ENCODE data around the gene HLA-A. TPM values are rescaled to one million over a fixed set of nuclear protein-coding genes. Genes with fewer than 3 reads are reported as not detected.

Gene HLA-A
- total RNA-seq, 1 experiment from 2014 or later = 251 TPM

DNA sequence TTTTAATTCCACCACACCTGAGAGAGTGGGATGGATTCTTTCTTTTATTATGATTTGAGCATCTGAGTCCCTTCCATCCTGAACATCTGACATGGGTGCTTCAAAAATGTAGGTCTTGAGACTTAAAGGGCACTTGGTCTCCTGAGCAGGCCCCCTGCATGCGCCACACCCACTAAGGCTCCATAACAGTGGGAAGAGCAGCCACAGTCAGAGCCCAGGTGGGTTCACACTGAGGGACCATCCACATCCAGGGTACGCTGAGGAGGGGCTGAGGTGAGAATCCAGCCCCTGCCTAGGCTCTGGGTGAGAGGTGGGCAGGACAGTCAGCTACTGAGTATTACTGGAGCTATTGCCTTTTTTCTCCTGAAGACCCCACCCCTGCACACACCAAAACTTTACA, 42.7 kb downstream of the HLA-A start:
- no peak for DNase-seq (ENCODE audit: low read depth, low spot score)
- no peaks in the 10 kb centered on the region for H3K9me3 ChIP-seq (ENCODE audit: control insufficient read depth in 1 of 2, insufficient read depth in 1 of 2, low read depth in 1 of 2, low read length in 2 of 2)
- TF ChIP-seq ELF1 (IDR thresholded peaks at IDR 0.05; ENCODE audit: borderline replicate concordance, low read depth) (no peak), TCF7L2 (IDR thresholded peaks at IDR 0.05; ENCODE audit: borderline replicate concordance, extremely low read depth, insufficient read depth, insufficient read length) (no peak), CBX3 (IDR thresholded peaks at IDR 0.05; ENCODE audit: low read depth) (no peak), SP1 (IDR thresholded peaks at IDR 0.05; ENCODE audit: low read depth) (no peak), SRF (IDR thresholded peaks at IDR 0.05; ENCODE audit: low read depth) (no peak)
- no TSS peak for BruUV-seq (replicated peaks)
- H4K20me1 ChIP-seq (ENCODE audit: insufficient read depth) = no peaks in the 10 kb centered on the region
- H3K27me3 ChIP-seq (ENCODE audit: insufficient read depth, low read length) = no peaks in the 10 kb centered on the region
- intact Hi-C loops (cut with micrococcal nuclease) = no loop called here
- no peaks in the 10 kb centered on the region for H3K9me2 ChIP-seq (ENCODE audit: insufficient read depth)
- no peak for ATAC-seq
- H3K36me3 ChIP-seq (ENCODE audit: control insufficient read depth in 1 of 2, insufficient read depth in 2 of 2, low read length in 2 of 2) = no peaks in the 10 kb centered on the region
- H3K4me1 ChIP-seq (ENCODE audit: control insufficient read depth in 1 of 2, insufficient read depth in 2 of 2, low read length in 2 of 2) = peaks cover 0 to 8% of the 10 kb centered on the region in 2 experiments; a peak in 2 of 4 replicates
- POLR2A ChIA-PET = no interaction called here
- no peak overlapping the region for H3K4me2 ChIP-seq (ENCODE audit: low read length)
- no peak overlapping the region for H3K4me3 ChIP-seq (replicated peaks in 1 of 2; ENCODE audit: low read depth in 1 of 2, low read length in 2 of 2)
- RAD21 ChIA-PET (ENCODE audit: low non-redundant PET in 1 of 2, low total read pairs in 2 of 2, uncharacterized antibody in 2 of 2, unreplicated experiment in 2 of 2) = no interaction called here
- H3K79me2 ChIP-seq (ENCODE audit: insufficient read depth, low read length) = no peaks in the 10 kb centered on the region
- no peak overlapping the region for H3K27ac ChIP-seq (ENCODE audit: low read depth, low read length)
- H2AFZ ChIP-seq (ENCODE audit: low read depth, low read length, poor library complexity, severe bottlenecking) = no peak overlapping the region
- CTCF ChIA-PET = no interaction called here
- no peak overlapping the region for H3K9ac ChIP-seq (ENCODE audit: low read length)

DNA sequence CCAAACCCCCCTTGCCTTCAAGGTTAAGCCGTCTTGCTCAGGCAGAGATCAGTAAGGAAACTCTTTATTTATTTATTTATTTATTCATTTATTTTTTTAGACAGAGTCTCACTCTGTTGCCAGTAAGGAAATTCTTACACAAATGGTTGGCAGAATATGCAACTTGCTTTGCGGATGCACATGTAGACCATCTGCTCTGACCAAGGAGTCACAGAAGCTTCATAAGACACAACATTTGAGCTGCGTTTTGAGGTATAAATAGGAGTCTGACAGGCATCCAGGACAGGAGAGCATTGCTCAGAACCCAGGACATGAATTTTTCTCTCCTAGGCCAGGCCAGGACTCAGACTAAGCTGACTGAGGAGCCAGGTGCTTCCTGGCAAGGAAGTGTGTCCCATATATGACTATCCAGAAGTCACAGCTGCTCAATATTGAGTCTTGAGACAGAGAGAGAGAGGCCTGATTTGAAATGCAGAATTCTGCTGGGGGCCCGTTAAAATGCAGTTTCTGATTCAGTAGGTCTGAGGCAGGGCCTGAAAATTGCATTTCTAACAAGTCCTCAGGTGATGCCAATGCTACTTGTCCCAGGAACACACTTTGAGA, 43.9 kb downstream of the HLA-A start:
- H3K9me3 ChIP-seq (ENCODE audit: control insufficient read depth in 1 of 2, insufficient read depth in 1 of 2, low read depth in 1 of 2, low read length in 2 of 2) = no peaks in the 10 kb centered on the region
- no peak overlapping the region for H3K9ac ChIP-seq (ENCODE audit: low read length)
- H3K27me3 ChIP-seq (ENCODE audit: insufficient read depth, low read length) = no peaks in the 10 kb centered on the region
- no peaks in the 10 kb centered on the region for H4K20me1 ChIP-seq (ENCODE audit: insufficient read depth)
- H3K4me1 ChIP-seq (ENCODE audit: control insufficient read depth in 1 of 2, insufficient read depth in 2 of 2, low read length in 2 of 2) = peaks cover 0 to 8% of the 10 kb centered on the region in 2 experiments; a peak in 2 of 4 replicates
- H3K4me2 ChIP-seq (ENCODE audit: low read length) = no peak overlapping the region
- no peaks in the 10 kb centered on the region for H3K9me2 ChIP-seq (ENCODE audit: insufficient read depth)
- ChIA-PET RAD21 (ENCODE audit: low non-redundant PET in 1 of 2, low total read pairs in 2 of 2, uncharacterized antibody in 2 of 2, unreplicated experiment in 2 of 2) (no interaction called here), CTCF (no interaction called here), POLR2A (interaction anchor here (1.1 kb wide), 1 partner anchor 10 kb away, joined by 5 read pairs; no protein-coding TSS in a partner anchor)
- no peak overlapping the region for H3K4me3 ChIP-seq (replicated peaks in 1 of 2; ENCODE audit: low read depth in 1 of 2, low read length in 2 of 2)
- H2AFZ ChIP-seq (ENCODE audit: low read depth, low read length, poor library complexity, severe bottlenecking) = no peak overlapping the region
- no peaks in the 10 kb centered on the region for H3K36me3 ChIP-seq (ENCODE audit: control insufficient read depth in 1 of 2, insufficient read depth in 2 of 2, low read length in 2 of 2)
- TF ChIP-seq, protein P1, sequence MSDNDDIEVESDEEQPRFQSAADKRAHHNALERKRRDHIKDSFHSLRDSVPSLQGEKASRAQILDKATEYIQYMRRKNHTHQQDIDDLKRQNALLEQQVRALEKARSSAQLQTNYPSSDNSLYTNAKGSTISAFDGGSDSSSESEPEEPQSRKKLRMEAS (IDR thresholded peaks at IDR 0.05) = no peak
- TF ChIP-seq, protein P2, sequence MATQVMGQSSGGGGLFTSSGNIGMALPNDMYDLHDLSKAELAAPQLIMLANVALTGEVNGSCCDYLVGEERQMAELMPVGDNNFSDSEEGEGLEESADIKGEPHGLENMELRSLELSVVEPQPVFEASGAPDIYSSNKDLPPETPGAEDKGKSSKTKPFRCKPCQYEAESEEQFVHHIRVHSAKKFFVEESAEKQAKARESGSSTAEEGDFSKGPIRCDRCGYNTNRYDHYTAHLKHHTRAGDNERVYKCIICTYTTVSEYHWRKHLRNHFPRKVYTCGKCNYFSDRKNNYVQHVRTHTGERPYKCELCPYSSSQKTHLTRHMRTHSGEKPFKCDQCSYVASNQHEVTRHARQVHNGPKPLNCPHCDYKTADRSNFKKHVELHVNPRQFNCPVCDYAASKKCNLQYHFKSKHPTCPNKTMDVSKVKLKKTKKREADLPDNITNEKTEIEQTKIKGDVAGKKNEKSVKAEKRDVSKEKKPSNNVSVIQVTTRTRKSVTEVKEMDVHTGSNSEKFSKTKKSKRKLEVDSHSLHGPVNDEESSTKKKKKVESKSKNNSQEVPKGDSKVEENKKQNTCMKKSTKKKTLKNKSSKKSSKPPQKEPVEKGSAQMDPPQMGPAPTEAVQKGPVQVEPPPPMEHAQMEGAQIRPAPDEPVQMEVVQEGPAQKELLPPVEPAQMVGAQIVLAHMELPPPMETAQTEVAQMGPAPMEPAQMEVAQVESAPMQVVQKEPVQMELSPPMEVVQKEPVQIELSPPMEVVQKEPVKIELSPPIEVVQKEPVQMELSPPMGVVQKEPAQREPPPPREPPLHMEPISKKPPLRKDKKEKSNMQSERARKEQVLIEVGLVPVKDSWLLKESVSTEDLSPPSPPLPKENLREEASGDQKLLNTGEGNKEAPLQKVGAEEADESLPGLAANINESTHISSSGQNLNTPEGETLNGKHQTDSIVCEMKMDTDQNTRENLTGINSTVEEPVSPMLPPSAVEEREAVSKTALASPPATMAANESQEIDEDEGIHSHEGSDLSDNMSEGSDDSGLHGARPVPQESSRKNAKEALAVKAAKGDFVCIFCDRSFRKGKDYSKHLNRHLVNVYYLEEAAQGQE (IDR thresholded peaks at IDR 0.05; ENCODE audit: low read depth) = no peak
- H3K79me2 ChIP-seq (ENCODE audit: insufficient read depth, low read length) = no peaks in the 10 kb centered on the region
- H3K27ac ChIP-seq (ENCODE audit: low read depth, low read length) = no peak overlapping the region
- ATAC-seq = no peak
- intact Hi-C loops (cut with micrococcal nuclease) = no loop called here
- BruUV-seq (replicated peaks) = no TSS peak
- DNase-seq (ENCODE audit: low read depth, low spot score) = no peak

Data from HCT116 (cell line).